Measurements from ENCODE around the gene TMEM163. TPM values are rescaled to one million over a fixed set of nuclear protein-coding genes. Genes with fewer than 3 reads are reported as not detected.

TMEM163 gene
- total RNA-seq, 1 donor from 2014 or later: 0.40 TPM

DNA sequence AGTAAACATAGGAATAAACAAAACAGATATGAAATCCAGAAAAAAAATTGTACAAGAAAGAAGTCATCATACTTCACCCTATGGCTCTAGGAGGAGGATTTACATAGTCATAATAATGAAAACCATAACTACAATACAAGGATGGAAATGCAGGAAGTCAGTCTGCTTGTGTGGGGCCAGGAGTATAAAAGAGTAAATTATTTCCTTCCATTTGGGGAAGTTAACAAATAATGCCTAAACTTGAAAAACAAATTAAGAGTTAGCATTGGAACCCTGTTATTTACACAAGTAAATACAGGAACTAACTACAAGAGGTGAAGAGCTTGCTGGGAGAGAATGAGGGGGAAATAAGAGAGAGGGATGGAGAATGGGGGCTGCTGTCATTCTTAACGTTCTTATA, 15.4 kb downstream of the TMEM163 start:
- no peak for DNase-seq
- intact Hi-C loops (cut with micrococcal nuclease): no loop called here
- no peak for ATAC-seq

GRCh38 chr2:134700730-134701129, 18.1 kb downstream of the TMEM163 start:
- DNase-seq: no peak
- intact Hi-C loops (cut with micrococcal nuclease): no loop called here
- ATAC-seq: no peak

DNA sequence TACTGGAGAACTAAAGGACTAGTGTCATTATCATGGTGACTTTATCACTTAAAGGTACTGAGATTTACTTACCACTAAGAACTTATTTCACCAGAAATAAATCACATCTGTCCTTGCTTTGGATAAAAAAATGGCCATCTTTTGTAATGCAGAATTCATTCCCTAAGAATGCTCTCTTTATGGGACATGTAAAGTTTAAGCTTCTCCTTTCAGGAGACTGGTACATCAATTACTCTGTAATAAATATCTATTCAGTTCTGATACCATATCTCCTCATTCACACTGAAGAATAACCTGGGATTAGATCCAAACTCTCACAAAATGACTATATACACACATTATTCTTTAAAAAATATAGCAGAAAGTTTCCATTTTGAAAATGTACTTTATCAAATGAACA, 24.4 kb downstream of the TMEM163 start:
- DNase-seq: no peak
- intact Hi-C loops (cut with micrococcal nuclease): no loop called here
- no peak for ATAC-seq

DNA sequence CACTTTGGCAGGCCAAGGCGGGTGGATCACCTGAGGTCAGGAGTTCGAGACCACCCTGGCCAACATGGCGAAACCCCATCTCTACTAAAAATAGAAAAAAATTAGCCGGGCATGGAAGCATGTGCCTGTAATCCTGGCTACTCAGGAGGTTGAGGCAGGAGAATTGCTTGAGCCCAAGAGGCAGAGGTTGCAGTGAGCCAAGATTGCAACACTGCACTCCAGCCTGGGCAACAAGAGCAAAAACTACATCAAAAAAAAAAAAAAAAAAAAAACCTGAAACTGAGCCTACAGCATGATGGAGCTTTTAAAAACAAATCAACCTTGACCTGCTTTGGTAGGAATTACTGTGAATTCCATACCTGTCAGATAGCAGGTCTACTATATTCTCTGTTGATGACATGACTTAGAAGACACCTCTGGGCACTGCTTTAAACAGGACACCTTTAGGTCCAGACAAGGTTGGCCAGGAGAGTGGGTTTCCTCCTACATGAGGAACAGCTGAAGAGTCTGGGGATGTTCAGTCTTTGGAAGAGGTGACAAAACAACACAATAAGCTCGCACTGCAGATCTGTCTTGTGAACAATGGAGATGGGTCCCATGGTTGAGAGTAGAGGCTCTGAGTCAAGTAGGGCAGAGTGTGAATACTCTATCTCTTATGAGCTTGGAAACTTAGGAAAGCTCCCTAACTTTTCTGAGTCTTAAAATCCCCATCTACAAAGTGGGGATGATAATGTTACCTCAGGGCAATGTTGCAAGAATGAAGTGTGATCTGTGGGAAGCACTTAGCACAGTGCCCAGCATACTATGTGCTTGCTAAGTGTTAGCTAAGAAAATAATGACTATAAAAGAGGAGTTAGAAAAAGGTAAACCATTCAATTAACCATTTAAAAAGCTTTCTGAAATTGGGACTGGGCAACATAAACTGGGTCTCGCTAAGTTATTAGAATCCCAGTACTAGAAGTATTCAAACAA, 25.2 kb downstream of the TMEM163 start:
- DNase-seq (no peak), ATAC-seq (no peak)
- intact Hi-C loops (cut with micrococcal nuclease): no loop called here

GRCh38 chr2:134692499-134692898, 26.3 kb downstream of the TMEM163 start:
- no peak for DNase-seq
- no peak for ATAC-seq
- intact Hi-C loops (cut with micrococcal nuclease): no loop called here

GRCh38 chr2:134690629-134691215, 28.1 kb downstream of the TMEM163 start:
- no peak for DNase-seq
- ATAC-seq: no peak
- intact Hi-C loops (cut with micrococcal nuclease): no loop called here

- ATAC-seq (no peak), DNase-seq (no peak)
- intact Hi-C loops (cut with micrococcal nuclease): no loop called here
These were observed 29.5 kb downstream of the TMEM163 start for GRCh38 chr2:134689315-134689714.

DNA sequence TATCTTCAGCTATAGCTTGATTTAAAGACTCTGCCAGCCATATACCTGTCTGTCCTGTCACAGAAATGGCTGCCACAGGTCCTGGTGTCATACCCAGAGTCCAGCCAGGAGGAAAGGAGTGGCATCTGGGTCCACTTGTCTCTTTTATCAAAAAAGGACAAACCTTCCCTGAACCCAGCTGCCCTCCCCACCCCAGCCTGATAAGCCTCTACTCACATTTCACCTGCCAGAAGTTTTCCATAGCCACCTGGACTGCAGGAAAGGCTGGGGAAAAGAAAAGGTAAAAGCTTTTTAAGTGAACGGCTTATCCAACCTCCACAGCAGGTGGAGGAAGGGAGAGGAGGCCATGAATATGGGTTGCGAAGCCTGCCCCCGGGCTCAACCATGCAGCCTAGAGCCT, 32.8 kb downstream of the TMEM163 start:
- no peak for DNase-seq
- intact Hi-C loops (cut with micrococcal nuclease): no loop called here
- ATAC-seq: no peak

DNA sequence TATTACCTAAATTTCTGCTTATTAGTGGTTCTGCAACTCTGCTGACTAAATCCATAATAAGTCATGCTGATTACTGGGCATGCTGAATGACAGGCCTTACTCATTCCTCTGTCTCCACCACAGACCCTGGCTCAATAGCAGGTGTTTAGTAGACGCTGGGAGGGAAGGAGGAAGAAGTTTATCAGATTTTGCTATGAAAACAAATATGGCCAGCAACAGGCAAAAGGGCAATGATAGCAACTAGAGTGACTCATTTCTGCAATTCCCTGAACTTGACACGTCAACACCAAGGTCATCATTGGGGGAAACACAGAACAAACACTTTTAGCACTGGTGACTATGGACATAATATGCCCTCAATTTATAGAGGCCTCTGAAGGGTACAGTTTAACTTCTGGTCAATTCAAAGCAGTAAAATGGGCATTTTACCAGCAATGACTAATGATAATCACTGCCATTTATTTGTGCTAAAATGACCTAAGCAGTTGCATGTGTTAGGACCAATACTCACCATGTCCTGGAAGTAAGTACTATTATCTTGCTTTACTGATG, 35.2 kb downstream of the TMEM163 start:
- intact Hi-C loops (cut with micrococcal nuclease): no loop called here
- DNase-seq: no peak
- ATAC-seq: no peak

GRCh38 chr2:134682726-134683125, 36.1 kb downstream of the TMEM163 start:
- DNase-seq (no peak), ATAC-seq (no peak)
- intact Hi-C loops (cut with micrococcal nuclease): no loop called here

DNA sequence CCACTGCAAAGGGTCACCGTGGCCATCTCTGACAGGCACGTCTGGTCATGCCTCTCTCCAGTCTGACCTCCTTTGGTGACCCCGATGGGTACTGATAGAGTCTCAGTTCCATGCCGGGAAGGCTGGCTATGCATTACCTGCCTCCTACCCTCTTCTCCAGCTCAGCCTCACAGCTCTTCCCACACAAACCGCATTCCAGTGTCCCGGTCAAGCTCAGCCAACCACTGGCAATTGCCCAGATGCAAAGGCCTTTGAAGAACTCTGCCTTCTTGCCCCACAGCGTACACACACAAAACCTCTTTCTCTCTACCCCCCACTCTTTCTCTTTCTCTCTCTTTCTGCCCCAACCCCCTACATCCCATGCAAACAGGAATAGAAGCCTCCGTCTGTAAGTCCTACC, 37.6 kb downstream of the TMEM163 start:
- intact Hi-C loops (cut with micrococcal nuclease): no loop called here
- ATAC-seq: no peak

GRCh38 chr2:134679745-134680144, 39.1 kb downstream of the TMEM163 start:
- intact Hi-C loops (cut with micrococcal nuclease): no loop called here
- ATAC-seq (no peak), DNase-seq (no peak)

More for the DNA sequence above, 37.6 kb downstream of the TMEM163 start:
- no peak for DNase-seq

DNA sequence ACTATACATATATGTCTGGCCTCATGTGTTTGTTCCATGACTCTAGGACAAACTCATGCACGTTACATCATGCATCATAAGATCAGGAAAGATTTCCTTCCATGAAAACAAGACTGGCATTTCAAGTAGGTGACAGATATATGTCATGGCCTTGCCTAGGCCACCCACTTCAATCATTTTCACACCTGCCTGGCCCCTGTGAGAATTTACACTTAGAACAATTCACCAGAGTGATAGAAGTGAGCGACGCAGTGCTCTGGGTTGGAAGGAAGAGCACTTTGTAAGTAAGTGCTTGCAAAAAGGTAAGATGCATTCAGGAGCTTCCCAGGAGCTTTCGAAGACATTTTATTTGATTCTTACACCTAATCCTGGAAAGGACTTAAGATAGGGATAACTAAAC, 39.5 kb downstream of the TMEM163 start:
- ATAC-seq: no peak
- no peak for DNase-seq
- intact Hi-C loops (cut with micrococcal nuclease): no loop called here

- intact Hi-C loops (cut with micrococcal nuclease): no loop called here
- peak; percentile 65 for ATAC-seq
- DNase-seq: no peak
These were observed 40.7 kb downstream of the TMEM163 start for GRCh38 chr2:134677856-134678756.

DNA sequence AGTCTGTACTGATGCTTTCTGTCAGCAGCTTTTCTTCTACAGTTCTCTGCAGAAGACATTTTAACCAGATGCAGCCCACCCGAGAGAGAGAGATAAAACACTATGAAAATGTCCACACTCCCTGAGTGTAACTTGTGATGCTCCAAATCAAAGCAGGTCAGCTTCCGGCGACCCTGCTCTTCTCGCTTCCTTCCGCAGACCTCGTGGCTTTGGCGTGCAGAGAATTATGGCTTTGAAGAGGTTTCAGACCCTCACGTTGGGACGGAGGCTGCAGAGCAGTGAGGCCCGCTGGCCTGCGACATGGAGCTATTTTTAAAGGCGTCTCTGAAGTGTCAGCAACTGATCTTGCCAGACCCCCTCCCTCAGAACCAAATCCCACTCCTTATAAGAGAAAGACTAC, 41.8 kb downstream of the TMEM163 start:
- DNase-seq (no peak), ATAC-seq (no peak)
- intact Hi-C loops (cut with micrococcal nuclease): no loop called here

DNA sequence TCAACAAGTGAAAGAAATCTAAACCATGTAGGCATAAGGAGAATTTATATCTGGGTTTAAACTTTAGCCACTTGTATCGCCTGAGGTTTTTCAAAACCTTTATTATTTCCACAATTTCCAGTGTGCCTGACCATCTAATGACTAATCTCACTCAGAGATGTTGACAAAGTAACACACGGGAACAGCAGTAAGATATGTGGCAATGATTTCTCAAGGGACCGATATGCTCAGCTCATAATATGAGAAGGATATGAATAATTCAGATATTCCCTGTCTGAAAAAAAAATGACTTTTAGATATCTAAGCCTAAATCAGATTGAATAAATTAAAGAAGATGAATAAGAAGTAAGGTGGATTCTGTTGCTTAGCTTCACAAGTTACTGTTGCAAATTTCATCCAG, 43.5 kb downstream of the TMEM163 start:
- intact Hi-C loops (cut with micrococcal nuclease): no loop called here
- DNase-seq: no peak
- ATAC-seq: no peak

DNA sequence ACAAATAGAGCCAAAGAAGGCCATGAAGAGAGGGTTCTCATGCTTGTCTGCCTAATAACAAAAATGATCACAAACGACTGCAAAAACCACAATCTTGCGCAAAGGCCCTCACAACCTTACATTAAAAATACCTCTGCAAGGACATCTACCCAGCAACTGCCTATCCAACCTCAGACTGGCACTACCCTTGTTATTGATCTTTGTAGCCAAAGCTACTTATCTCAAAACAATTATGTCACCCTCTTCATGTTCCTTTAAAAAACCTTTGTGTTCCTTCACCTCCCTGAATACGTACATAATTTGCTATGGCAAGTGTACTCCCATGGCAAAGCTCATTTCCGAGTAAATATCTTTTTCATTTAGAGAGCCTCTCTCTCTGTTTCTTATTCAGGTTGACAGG, 44.1 kb downstream of the TMEM163 start:
- intact Hi-C loops (cut with micrococcal nuclease): no loop called here
- DNase-seq (no peak), ATAC-seq (no peak)

GRCh38 chr2:134671513-134671912, 47.3 kb downstream of the TMEM163 start:
- no peak for DNase-seq
- intact Hi-C loops (cut with micrococcal nuclease): no loop called here
- no peak for ATAC-seq

- intact Hi-C loops (cut with micrococcal nuclease): no loop called here
- ATAC-seq (peak; percentile 83), DNase-seq (peak; percentile 58)
These were observed 47.8 kb downstream of the TMEM163 start for GRCh38 chr2:134670955-134671354.

Measured in left ventricle myocardium superior (tissue), 1 donor.